ENCODE data around the gene WDR70.

WDR70 gene

GRCh38 chr5:37696190-37697021, 317.3 kb downstream of the WDR70 start:
- Histone ChIP-seq H3K4me1 (ENCODE audit: control insufficient read depth in 2 of 2, insufficient read depth in 1 of 2, low read depth in 1 of 2, low read length in 2 of 2) (no peaks in the 10 kb centered on the region), H3K27ac (replicated peaks; ENCODE audit: low read length) (no peak overlapping the region), H2AFZ (ENCODE audit: low read length) (no peak overlapping the region), H4K91ac (ENCODE audit: low read depth, low read length, poor library complexity) (no peak overlapping the region), H3K36me3 (replicated peaks in 1 of 2; ENCODE audit: control insufficient read depth in 2 of 2, insufficient read depth in 2 of 2, low read length in 2 of 2) (no peaks in the 10 kb centered on the region), H3K18ac (ENCODE audit: low read length) (no peak overlapping the region), H3K79me1 (ENCODE audit: low read depth, low read length) (peaks cover 3% of the 10 kb centered on the region), H3K27me3 (ENCODE audit: control insufficient read depth in 3 of 3, insufficient read depth in 3 of 3, low read depth in 1 of 3, low read length in 3 of 3) (no peaks in the 10 kb centered on the region), H2BK120ac (ENCODE audit: low read depth, low read length) (no peak overlapping the region), H3K14ac (ENCODE audit: low read length) (no peak overlapping the region), H2BK15ac (ENCODE audit: low read length) (no peak overlapping the region), H2AK5ac (ENCODE audit: low read depth, low read length) (no peak overlapping the region), H3K4me2 (ENCODE audit: insufficient read depth, low read length, poor library complexity, severe bottlenecking) (no peak overlapping the region), H3K23ac (ENCODE audit: low read depth, low read length, poor library complexity) (no peak overlapping the region), H3K4me3 (ENCODE audit: low read length in 2 of 2) (peak overlapping the region in 1 of 2 donors; percentile 62), H2BK12ac (ENCODE audit: low read length) (no peak overlapping the region), H4K8ac (ENCODE audit: low read depth, low read length) (no peak overlapping the region), H2BK5ac (ENCODE audit: low read length) (no peak overlapping the region), H3K4ac (ENCODE audit: low read length) (no peak overlapping the region), H3K9ac (ENCODE audit: low read depth, low read length, poor library complexity) (no peak overlapping the region), H3K9me3 (replicated peaks in 1 of 2; ENCODE audit: control insufficient read depth in 2 of 2, insufficient read depth in 1 of 2, low read depth in 1 of 2, low read length in 2 of 2) (no peaks in the 10 kb centered on the region)
- DNase-seq (ENCODE audit: low spot score), result no peak
- no CpG with 5 or more reads among the region's 5 CpGs for WGBS, 2 donors (ENCODE audit: extremely low coverage in 2 of 2, insufficient read length in 2 of 2, insufficient replicate concordance in 1 of 2)

GRCh38 chr5:37701868-37702267, 322.8 kb downstream of the WDR70 start:
- Histone ChIP-seq H3K79me1 (ENCODE audit: low read depth, low read length) (no peaks in the 10 kb centered on the region), H3K4me1 (ENCODE audit: control insufficient read depth in 2 of 2, insufficient read depth in 1 of 2, low read depth in 1 of 2, low read length in 2 of 2) (no peaks in the 10 kb centered on the region), H2AK5ac (ENCODE audit: low read depth, low read length) (no peak overlapping the region), H3K23ac (ENCODE audit: low read depth, low read length, poor library complexity) (no peak overlapping the region), H3K27me3 (ENCODE audit: control insufficient read depth in 3 of 3, insufficient read depth in 3 of 3, low read depth in 1 of 3, low read length in 3 of 3) (no peaks in the 10 kb centered on the region), H3K4me2 (ENCODE audit: insufficient read depth, low read length, poor library complexity, severe bottlenecking) (no peak overlapping the region), H4K91ac (ENCODE audit: low read depth, low read length, poor library complexity) (no peak overlapping the region), H3K9me3 (replicated peaks in 1 of 2; ENCODE audit: control insufficient read depth in 2 of 2, insufficient read depth in 1 of 2, low read depth in 1 of 2, low read length in 2 of 2) (no peaks in the 10 kb centered on the region), H3K36me3 (replicated peaks in 1 of 2; ENCODE audit: control insufficient read depth in 2 of 2, insufficient read depth in 2 of 2, low read length in 2 of 2) (peaks cover 0 to 2% of the 10 kb centered on the region in 2 donors), H3K27ac (replicated peaks; ENCODE audit: low read length) (no peak overlapping the region), H3K4ac (ENCODE audit: low read length) (no peak overlapping the region), H4K8ac (ENCODE audit: low read depth, low read length) (no peak overlapping the region), H2BK5ac (ENCODE audit: low read length) (no peak overlapping the region), H2BK15ac (ENCODE audit: low read length) (no peak overlapping the region), H3K9ac (ENCODE audit: low read depth, low read length, poor library complexity) (no peak overlapping the region), H2BK120ac (ENCODE audit: low read depth, low read length) (no peak overlapping the region), H3K14ac (ENCODE audit: low read length) (no peak overlapping the region), H3K18ac (ENCODE audit: low read length) (no peak overlapping the region), H2AFZ (ENCODE audit: low read length) (no peak overlapping the region), H3K4me3 (ENCODE audit: low read length in 2 of 2) (no peak overlapping the region), H2BK12ac (ENCODE audit: low read length) (no peak overlapping the region)
- no peak for DNase-seq (ENCODE audit: low spot score)
- no CpG with 5 or more reads among the region's 2 CpGs for WGBS, 2 donors (ENCODE audit: extremely low coverage in 2 of 2, insufficient read length in 2 of 2, insufficient replicate concordance in 1 of 2)

- Histone ChIP-seq H3K23ac (ENCODE audit: low read depth, low read length, poor library complexity) (no peak overlapping the region), H3K4ac (ENCODE audit: low read length) (no peak overlapping the region), H3K9ac (ENCODE audit: low read depth, low read length, poor library complexity) (no peak overlapping the region), H3K18ac (ENCODE audit: low read length) (no peak overlapping the region), H3K4me1 (ENCODE audit: control insufficient read depth in 2 of 2, insufficient read depth in 1 of 2, low read depth in 1 of 2, low read length in 2 of 2) (no peaks in the 10 kb centered on the region), H4K91ac (ENCODE audit: low read depth, low read length, poor library complexity) (no peak overlapping the region), H2BK15ac (ENCODE audit: low read length) (no peak overlapping the region), H3K79me1 (ENCODE audit: low read depth, low read length) (no peaks in the 10 kb centered on the region), H3K27me3 (ENCODE audit: control insufficient read depth in 3 of 3, insufficient read depth in 3 of 3, low read depth in 1 of 3, low read length in 3 of 3) (no peaks in the 10 kb centered on the region), H2AK5ac (ENCODE audit: low read depth, low read length) (no peak overlapping the region), H3K14ac (ENCODE audit: low read length) (no peak overlapping the region), H3K4me3 (ENCODE audit: low read length in 2 of 2) (no peak overlapping the region), H4K8ac (ENCODE audit: low read depth, low read length) (no peak overlapping the region), H3K36me3 (replicated peaks in 1 of 2; ENCODE audit: control insufficient read depth in 2 of 2, insufficient read depth in 2 of 2, low read length in 2 of 2) (peaks cover 0 to 2% of the 10 kb centered on the region in 2 donors), H2BK5ac (ENCODE audit: low read length) (no peak overlapping the region), H2BK120ac (ENCODE audit: low read depth, low read length) (no peak overlapping the region), H2AFZ (ENCODE audit: low read length) (no peak overlapping the region), H3K4me2 (ENCODE audit: insufficient read depth, low read length, poor library complexity, severe bottlenecking) (no peak overlapping the region), H3K9me3 (replicated peaks in 1 of 2; ENCODE audit: control insufficient read depth in 2 of 2, insufficient read depth in 1 of 2, low read depth in 1 of 2, low read length in 2 of 2) (no peaks in the 10 kb centered on the region), H2BK12ac (ENCODE audit: low read length) (no peak overlapping the region), H3K27ac (replicated peaks; ENCODE audit: low read length) (no peak overlapping the region)
- no peak for DNase-seq (ENCODE audit: low spot score)
- WGBS, 2 donors (ENCODE audit: extremely low coverage in 2 of 2, insufficient read length in 2 of 2, insufficient replicate concordance in 1 of 2), result 100% methylated on average over 2 of the region's 4 CpGs; no CpG with 5 or more reads in 1 of the 2 donors
These were observed 324.7 kb downstream of the WDR70 start for GRCh38 chr5:37703841-37704241.

- no peak overlapping the region for H4K8ac ChIP-seq (ENCODE audit: low read depth, low read length)
- H2AK5ac ChIP-seq (ENCODE audit: low read depth, low read length), result no peak overlapping the region
- H2BK12ac ChIP-seq (ENCODE audit: low read length), result no peak overlapping the region
- H2BK5ac ChIP-seq (ENCODE audit: low read length), result no peak overlapping the region
- no peaks in the 10 kb centered on the region for H3K79me1 ChIP-seq (ENCODE audit: low read depth, low read length)
- no peak overlapping the region for H4K91ac ChIP-seq (ENCODE audit: low read depth, low read length, poor library complexity)
- no peak overlapping the region for H2AFZ ChIP-seq (ENCODE audit: low read length)
- no peak overlapping the region for H2BK120ac ChIP-seq (ENCODE audit: low read depth, low read length)
- no peak overlapping the region for H3K4me3 ChIP-seq (ENCODE audit: low read length in 2 of 2)
- H3K36me3 ChIP-seq (replicated peaks in 1 of 2; ENCODE audit: control insufficient read depth in 2 of 2, insufficient read depth in 2 of 2, low read length in 2 of 2), result peaks cover 0 to 2% of the 10 kb centered on the region in 2 donors
- no peak overlapping the region for H2BK15ac ChIP-seq (ENCODE audit: low read length)
- H3K4me1 ChIP-seq (ENCODE audit: control insufficient read depth in 2 of 2, insufficient read depth in 1 of 2, low read depth in 1 of 2, low read length in 2 of 2), result no peaks in the 10 kb centered on the region
- no peak overlapping the region for H3K4me2 ChIP-seq (ENCODE audit: insufficient read depth, low read length, poor library complexity, severe bottlenecking)
- no peaks in the 10 kb centered on the region for H3K27me3 ChIP-seq (ENCODE audit: control insufficient read depth in 3 of 3, insufficient read depth in 3 of 3, low read depth in 1 of 3, low read length in 3 of 3)
- H3K27ac ChIP-seq (replicated peaks; ENCODE audit: low read length), result no peak overlapping the region
- H3K18ac ChIP-seq (ENCODE audit: low read length), result no peak overlapping the region
- H3K9ac ChIP-seq (ENCODE audit: low read depth, low read length, poor library complexity), result no peak overlapping the region
- no peak for DNase-seq (ENCODE audit: low spot score)
- H3K23ac ChIP-seq (ENCODE audit: low read depth, low read length, poor library complexity), result no peak overlapping the region
- no peak overlapping the region for H3K14ac ChIP-seq (ENCODE audit: low read length)
- H3K9me3 ChIP-seq (replicated peaks in 1 of 2; ENCODE audit: control insufficient read depth in 2 of 2, insufficient read depth in 1 of 2, low read depth in 1 of 2, low read length in 2 of 2), result no peaks in the 10 kb centered on the region
- WGBS, 2 donors (ENCODE audit: extremely low coverage in 2 of 2, insufficient read length in 2 of 2, insufficient replicate concordance in 1 of 2), result no CpG with 5 or more reads among the region's 5 CpGs
- no peak overlapping the region for H3K4ac ChIP-seq (ENCODE audit: low read length)
These were observed 325.3 kb downstream of the WDR70 start for GRCh38 chr5:37704406-37704805.

All from neuronal stem cell (in vitro differentiated cells).